CD14-positive monocyte (primary cell): ENCODE results near the gene POP7. TPM values are rescaled to one million over a fixed set of nuclear protein-coding genes. Genes with fewer than 3 reads are reported as not detected.

ENCODE experiments used
- DNase-seq, 3 donors: peaks; one replicate each; pipeline ENCODE4 v3.0.0-alpha.2; 2011 to 2022
- H2AFZ ChIP-seq: 2 replicates; pipeline ENCODE4 v1.6.0; 2012; ENCODE audit warnings: mild to moderate bottlenecking, low read depth, low read length, inconsistent platforms; ENCODE audit not compliant: insufficient read depth, poor library complexity, severe bottlenecking
- H3K27ac ChIP-seq, 2 donors: 1 replicate in 1 of 2; 2 replicates in 1 of 2; pipeline ENCODE4 v1.5.1; 2012 to 2013; ENCODE audit warnings: low read length in 2 of 2, control low read depth in 1 of 2, inconsistent platforms in 1 of 2, low read depth in 1 of 2, mild to moderate bottlenecking in 1 of 2
- H3K27me3 ChIP-seq, 2 donors: one replicate each; pipeline versions ENCODE4 v1.6.0 to v1.6.1; 2011 to 2013; ENCODE audit warnings: low read length in 2 of 2; ENCODE audit not compliant: control insufficient read depth in 2 of 2, insufficient read depth in 2 of 2
- H3K36me3 ChIP-seq, 2 donors: replicated peaks in 1 of 2; 1 replicate in 1 of 2; 2 replicates in 1 of 2; pipeline versions ENCODE4 v1.5.1 to v1.6.1; 2012 to 2013; ENCODE audit warnings: low read length in 2 of 2, control low read depth in 1 of 2, inconsistent platforms in 1 of 2, mild to moderate bottlenecking in 1 of 2; ENCODE audit not compliant: insufficient read depth in 2 of 2, control insufficient read depth in 1 of 2
- H3K4me1 ChIP-seq, 2 donors: 1 replicate in 1 of 2; 2 replicates in 1 of 2; pipeline versions ENCODE4 v1.5.1 to v1.6.1; 2012 to 2013; ENCODE audit warnings: low read length in 2 of 2, control low read depth in 1 of 2, inconsistent platforms in 1 of 2, mild to moderate bottlenecking in 1 of 2, moderate library complexity in 1 of 2; ENCODE audit not compliant: insufficient read depth in 2 of 2, control insufficient read depth in 1 of 2
- H3K4me2 ChIP-seq: replicated peaks from 2 replicates; pipeline ENCODE3; 2012; ENCODE audit warnings: low read length, moderate library complexity, mild to moderate bottlenecking; ENCODE audit not compliant: poor library complexity, severe bottlenecking; ENCODE audit errors: extremely low read depth
- H3K4me3 ChIP-seq, 3 experiments: fragments of 200-600 bp in 1 of 3; sonication (generic) in 1 of 3; replicated peaks in 1 of 3; 1 replicate in 2 of 3; 2 replicates in 1 of 3; pipeline ENCODE4 v1.5.1; 2011 to 2013; ENCODE audit warnings: low read length in 3 of 3, mild to moderate bottlenecking in 3 of 3, control low read depth in 2 of 3, low read depth in 2 of 3, inconsistent platforms in 1 of 3, moderate library complexity in 1 of 3
- H3K79me2 ChIP-seq: 2 replicates; pipeline ENCODE4 v1.6.0; 2012; ENCODE audit warnings: mild to moderate bottlenecking, control low read depth, inconsistent platforms, low read length, moderate library complexity; ENCODE audit not compliant: insufficient read depth
- H3K9ac ChIP-seq: 2 replicates; pipeline ENCODE4 v1.6.0; 2017; ENCODE audit warnings: low read length, mild to moderate bottlenecking; ENCODE audit not compliant: insufficient read depth, poor library complexity, severe bottlenecking
- H3K9me3 ChIP-seq, 2 donors: replicated peaks in 1 of 2; 1 replicate in 1 of 2; 2 replicates in 1 of 2; pipeline versions ENCODE4 v1.5.1 to v1.6.1; 2012 to 2013; ENCODE audit warnings: low read length in 2 of 2, control low read depth in 1 of 2; ENCODE audit not compliant: control insufficient read depth in 1 of 2, insufficient read depth in 1 of 2
- H4K20me1 ChIP-seq: 2 replicates; pipeline ENCODE4 v1.6.0; 2012; ENCODE audit warnings: mild to moderate bottlenecking, low read length, control low read depth, moderate library complexity; ENCODE audit not compliant: insufficient read depth
- H3K27ac Mint-ChIP-seq, 7 donors: one replicate each; pipeline ENCODE4 v1.8.0; 2020; ENCODE audit warnings: mild to moderate bottlenecking in 7 of 7, mixed read lengths in 7 of 7, moderate library complexity in 6 of 7, inconsistent platforms in 2 of 7
- H3K27me3 Mint-ChIP-seq, 3 donors: one replicate each; pipeline ENCODE4 v1.8.0; 2021 to 2022; ENCODE audit warnings: low read depth in 3 of 3, mild to moderate bottlenecking in 3 of 3, mixed read lengths in 3 of 3, moderate library complexity in 3 of 3, inconsistent platforms in 1 of 3
- H3K36me3 Mint-ChIP-seq, 2 donors: one replicate each; pipeline ENCODE4 v1.8.0; 2020; ENCODE audit warnings: mixed read lengths in 2 of 2, inconsistent platforms in 1 of 2, mild to moderate bottlenecking in 1 of 2
- H3K4me1 Mint-ChIP-seq: one replicate; pipeline ENCODE4 v1.8.0; 2020; ENCODE audit warnings: mild to moderate bottlenecking, mixed read lengths
- H3K4me3 Mint-ChIP-seq, 2 donors: one replicate each; pipeline ENCODE4 v1.8.0; 2020; ENCODE audit warnings: mild to moderate bottlenecking in 2 of 2, mixed read lengths in 2 of 2, moderate library complexity in 1 of 2
- H3K9me3 Mint-ChIP-seq, 7 donors: one replicate each; pipeline ENCODE4 v1.8.0; 2020 to 2022; ENCODE audit warnings: mixed read lengths in 7 of 7, mild to moderate bottlenecking in 6 of 7, moderate library complexity in 6 of 7, inconsistent platforms in 2 of 7
- CTCF ChIP-seq: fragments of 200-600 bp; IDR thresholded peaks from one replicate; pipeline ENCODE4 v1.8.0; 2022; ENCODE audit warnings: antibody characterized with exemption, mild to moderate bottlenecking
- WGBS: methylation state at CpG from one replicate; pipeline ENCODE4 v1.1.5; 2013; ENCODE audit warnings: missing lambda C conversion rate; ENCODE audit not compliant: insufficient coverage; 5-methylcytosine and 5-hydroxymethylcytosine counted together
- intact Hi-C, 2 donors: fragments of 100-400 bp; cut with micrococcal nuclease; formaldehyde crosslinking; loops; one replicate each; pipeline versions ENCODE4 v1.15.0 to v1.15.1; 2023
- polyA plus RNA-seq, 3 donors: library from polyadenylated mRNA; depleted of rRNA in 1 of 3; unstranded in 2 of 3; stranded (reverse) in 1 of 3; fragments of 300-500 nt in 2 of 3; fragments of >200 nt in 1 of 3; fragmentation: Illumina TruSeq in 2 of 3; gene quantifications; 1 replicate in 2 of 3; 2 replicates in 1 of 3; pipeline ENCODE4 v1.2.3, GENCODE V29; 2012 to 2021

POP7 gene
- polyA plus RNA-seq, 3 donors = 11.1 to 48.5 (median 41.6) TPM

GRCh38 chr7:100719523-100720278 lies 13.8 kb downstream of the POP7 start:
- no peak for TF ChIP-seq CTCF
- Mint-ChIP-seq H3K27ac (peak overlapping the region in 1 of 7 donors; percentile 61), H3K4me1 (peaks cover 2% of the 10 kb centered on the region), H3K4me3 (peak overlapping the region in 1 of 2 donors; percentile 76), H3K36me3 (peaks cover 0 to 4% of the 10 kb centered on the region in 2 donors), H3K9me3 (peaks cover 11 to 37% (median 24%) of the 10 kb centered on the region in 7 donors), H3K27me3 (peaks cover 49 to 71% (median 50%) of the 10 kb centered on the region in 3 donors)
- no peaks in the 10 kb centered on the region for H4K20me1 ChIP-seq
- H3K79me2 ChIP-seq = no peaks in the 10 kb centered on the region
- intact Hi-C loops = loop anchor here in 1 of 2 donors (10.0 kb wide), 1 partner anchor 135 kb away; the partner anchor contains the start of gene SLC12A9
- H2AFZ ChIP-seq = no peak overlapping the region
- 60% methylated on average over 2 of the region's 8 CpGs for WGBS
- no peak overlapping the region for H3K4me2 ChIP-seq
- no peak overlapping the region for H3K9ac ChIP-seq
- no peaks in the 10 kb centered on the region for H3K36me3 ChIP-seq
- peaks cover 12 to 18% of the 10 kb centered on the region in 2 donors for H3K9me3 ChIP-seq
- peaks cover 24 to 34% of the 10 kb centered on the region in 2 donors for H3K27me3 ChIP-seq
- H3K4me1 ChIP-seq = no peaks in the 10 kb centered on the region
- DNase-seq = no peak
- no peak overlapping the region for H3K4me3 ChIP-seq
- H3K27ac ChIP-seq = no peak overlapping the region

- Histone ChIP-seq H3K36me3 (no peaks in the 10 kb centered on the region), H3K4me3 (no peak within 1 kb of the TSS)
- H3K27ac Mint-ChIP-seq = peak within 1 kb of the TSS in 1 of 7 donors; percentile 61
Observed at GRCh38 chr7:100720279-100720670, 14.4 kb downstream of the POP7 start, which contains the start of gene EPO. TSS of gene EPO (plus strand) at chr7:100720468. CDS start at chr7:100720981, 513 bp downstream.

More at GRCh38 chr7:100720279-100720670, 14.4 kb downstream of the POP7 start, which contains the start of gene EPO:
- H3K4me2 ChIP-seq = no peak within 1 kb of the TSS
- H3K4me1 ChIP-seq = no peaks in the 10 kb centered on the region
- WGBS = 3% methylated on average over 18 of the region's 21 CpGs
- peak within 1 kb of the TSS in 1 of 2 donors; percentile 76 for H3K4me3 Mint-ChIP-seq
- H3K9me3 Mint-ChIP-seq = peaks cover 11 to 37% (median 24%) of the 10 kb centered on the region in 7 donors
- peaks cover 52 to 71% (median 53%) of the 10 kb centered on the region in 3 donors for H3K27me3 Mint-ChIP-seq
- H3K27ac ChIP-seq = no peak within 1 kb of the TSS
- intact Hi-C loops = loop anchor here in 1 of 2 donors (10.0 kb wide), 1 partner anchor 135 kb away; the partner anchor contains the start of gene SLC12A9
- peaks cover 24 to 34% of the 10 kb centered on the region in 2 donors for H3K27me3 ChIP-seq
- H3K9ac ChIP-seq = no peak within 1 kb of the TSS
- no peak within 1 kb of the TSS for H2AFZ ChIP-seq
- DNase-seq = no peak
- no peaks in the 10 kb centered on the region for H4K20me1 ChIP-seq
- peaks cover 0 to 4% of the 10 kb centered on the region in 2 donors for H3K36me3 Mint-ChIP-seq
- H3K4me1 Mint-ChIP-seq = peaks cover 6% of the 10 kb centered on the region
- TF ChIP-seq CTCF = no peak
- peaks cover 12 to 18% of the 10 kb centered on the region in 2 donors for H3K9me3 ChIP-seq
- H3K79me2 ChIP-seq = no peaks in the 10 kb centered on the region
